Measurements from ENCODE around the gene RAB44. TPM values are rescaled to one million over a fixed set of nuclear protein-coding genes. Genes with fewer than 3 reads are reported as not detected.

RAB44 gene
- total and polyA plus RNA-seq, 2 of the 13 experiments (the other 11 are each of a cell fraction or from before 2014, with no cell fraction given), result not detected

DNA sequence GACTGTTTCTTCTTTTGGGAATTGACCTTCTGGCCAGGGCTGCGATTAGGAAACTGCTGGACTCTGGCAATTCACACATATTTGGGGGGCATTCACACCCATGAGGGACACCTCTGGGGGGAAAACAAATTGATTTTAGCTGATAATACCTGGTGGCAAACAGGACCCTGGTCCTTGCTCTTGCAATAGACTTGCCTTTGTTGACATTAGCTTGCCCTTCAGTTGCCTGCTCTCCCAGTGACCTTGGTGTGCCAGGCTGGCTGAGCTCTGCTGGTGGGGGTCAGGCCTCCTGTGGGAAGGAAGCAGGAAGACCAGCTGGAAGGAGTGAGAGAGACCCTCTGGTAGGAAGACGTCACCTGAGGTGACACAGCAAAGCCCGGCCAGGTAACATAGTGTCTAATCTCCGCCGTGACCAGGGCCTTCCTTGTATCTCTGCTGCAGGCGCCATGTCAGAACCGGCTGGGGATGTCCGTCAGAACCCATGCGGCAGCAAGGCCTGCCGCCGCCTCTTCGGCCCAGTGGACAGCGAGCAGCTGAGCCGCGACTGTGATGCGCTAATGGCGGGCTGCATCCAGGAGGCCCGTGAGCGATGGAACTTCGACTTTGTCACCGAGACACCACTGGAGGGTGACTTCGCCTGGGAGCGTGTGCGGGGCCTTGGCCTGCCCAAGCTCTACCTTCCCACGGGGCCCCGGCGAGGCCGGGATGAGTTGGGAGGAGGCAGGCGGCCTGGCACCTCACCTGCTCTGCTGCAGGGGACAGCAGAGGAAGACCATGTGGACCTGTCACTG, 13.8 kb upstream of the RAB44 start (continued):
- no peak for TF ChIP-seq TRIM22 (IDR thresholded peaks at IDR 0.05)
- TF ChIP-seq SRSF9 (IDR thresholded peaks at IDR 0.05; ENCODE audit: borderline replicate concordance, insufficient read depth, low read depth, low read length, poor library complexity, severe bottlenecking), result no peak
- TF ChIP-seq ZSCAN9 (CRISPR knock-in tag; IDR thresholded peaks at IDR 0.05; ENCODE audit: borderline replicate concordance), result no peak
- TF ChIP-seq MTA3 (CRISPR knock-in tag; IDR thresholded peaks at IDR 0.05), result no peak
- TF ChIP-seq ZNF367 (CRISPR knock-in tag; IDR thresholded peaks at IDR 0.05; ENCODE audit: borderline replicate concordance), result no peak
- no peak for TF ChIP-seq CENPBD1 (CRISPR knock-in tag; IDR thresholded peaks at IDR 0.05; ENCODE audit: borderline replicate concordance, low read depth)
- TF ChIP-seq DZIP1 (CRISPR knock-in tag; IDR thresholded peaks at IDR 0.05), result 0 out of 2 replicates have a peak, but pooled peaks have one; percentile 25
- TF ChIP-seq ZNF737 (CRISPR knock-in tag; IDR thresholded peaks at IDR 0.05; ENCODE audit: borderline replicate concordance), result no peak
- 0 out of 2 replicates have a peak, but pooled peaks have one; percentile 37 for TF ChIP-seq PHF20 (CRISPR knock-in tag; IDR thresholded peaks at IDR 0.05)
- peak; percentile 92; the same call in 1 of the 2 replicates for TF ChIP-seq ZNF83 (CRISPR knock-in tag; IDR thresholded peaks at IDR 0.05; ENCODE audit: borderline replicate concordance)
- peak; percentile 37 to 82; a peak in 3 of 4 replicates for TF ChIP-seq EP300 (IDR thresholded peaks at IDR 0.05; ENCODE audit: low read depth in 2 of 2, low read length in 2 of 2)
- peak; percentile 59; the same call in 1 of the 2 replicates for TF ChIP-seq EP300 (CRISPR knock-in tag; IDR thresholded peaks at IDR 0.05; ENCODE audit: borderline replicate concordance)
- TF ChIP-seq TOE1 (CRISPR knock-in tag; IDR thresholded peaks at IDR 0.05), result 0 out of 2 replicates have a peak, but pooled peaks have one; percentile 54
- TF ChIP-seq TEAD2 (CRISPR knock-in tag; IDR thresholded peaks at IDR 0.05), result no peak
- no peak for TF ChIP-seq E2F1 (CRISPR knock-in tag; IDR thresholded peaks at IDR 0.05)
- peak; percentile 89 for TF ChIP-seq ZNF775 (CRISPR knock-in tag; IDR thresholded peaks at IDR 0.05; ENCODE audit: borderline replicate concordance)
- TF ChIP-seq SETDB1 (CRISPR knock-in tag; IDR thresholded peaks at IDR 0.05; ENCODE audit: borderline replicate concordance), result no peak
- no peak for TF ChIP-seq KLF12 (CRISPR knock-in tag; IDR thresholded peaks at IDR 0.05; ENCODE audit: borderline replicate concordance)
- TF ChIP-seq RAD51 (IDR thresholded peaks at IDR 0.05; ENCODE audit: borderline replicate concordance), result no peak
- no peak for TF ChIP-seq ZNF616 (CRISPR knock-in tag; IDR thresholded peaks at IDR 0.05; ENCODE audit: low read depth)
- peak; percentile 94 for TF ChIP-seq GFI1 (CRISPR knock-in tag; IDR thresholded peaks at IDR 0.05; ENCODE audit: borderline replicate concordance)
- peak; percentile 85; the same call in 1 of the 2 replicates for TF ChIP-seq ZSCAN21 (CRISPR knock-in tag; IDR thresholded peaks at IDR 0.05; ENCODE audit: borderline replicate concordance)
- TF ChIP-seq ZNF460 (CRISPR knock-in tag; IDR thresholded peaks at IDR 0.05; ENCODE audit: borderline replicate concordance), result no peak
- TF ChIP-seq ZNF546 (CRISPR knock-in tag; conservative IDR thresholded peaks at IDR 0.05), result 0 out of 2 replicates have a peak, but pooled peaks have one; percentile 85
